NCI-H2107 treated with DMSO at 0.1 percent for 48 hours (cell line): ENCODE results near the gene CCNYL1.
"Not testable (repeated sequence)": the region's sequence is repeated elsewhere in the genome, so short reads cannot be mapped to it uniquely, and the experiment has no call there.

Experiments
- DNase-seq: peaks from one replicate; lab custom pipeline; 2025; ENCODE audit not compliant: unreplicated experiment; lab: John Stamatoyannopoulos, UW

The CCNYL1 gene

GRCh38 chr2:207696911-207697310, 14.5 kb upstream of the CCNYL1 start:
- not testable (repeated sequence) for DNase-seq

- no peak for DNase-seq
These were observed 14.0 kb upstream of the CCNYL1 start for GRCh38 chr2:207697411-207697810.

GRCh38 chr2:207698301-207698700, 13.1 kb upstream of the CCNYL1 start:
- DNase-seq = no peak

DNA sequence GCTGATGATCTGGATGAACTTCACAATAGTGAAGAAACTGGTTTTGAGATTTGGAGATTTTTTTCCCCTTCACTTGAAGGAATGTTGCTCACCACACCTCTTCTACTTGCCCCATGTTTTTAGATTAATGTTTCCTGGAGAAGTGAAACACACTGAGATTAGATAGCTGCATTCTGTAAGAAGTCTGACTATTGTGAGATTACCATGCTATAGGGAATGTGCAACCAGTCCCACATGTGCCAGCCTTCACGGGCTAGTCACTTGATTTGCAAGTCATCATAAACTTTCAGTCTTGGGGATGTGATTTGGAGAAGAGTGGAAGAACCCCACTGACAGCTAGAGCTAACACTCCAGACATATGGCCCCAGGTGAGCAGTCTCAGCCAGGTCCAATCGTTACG, 7.4 kb upstream of the CCNYL1 start:
- DNase-seq = no peak

GRCh38 chr2:207704671-207705070, 6.8 kb upstream of the CCNYL1 start:
- no peak for DNase-seq

DNA sequence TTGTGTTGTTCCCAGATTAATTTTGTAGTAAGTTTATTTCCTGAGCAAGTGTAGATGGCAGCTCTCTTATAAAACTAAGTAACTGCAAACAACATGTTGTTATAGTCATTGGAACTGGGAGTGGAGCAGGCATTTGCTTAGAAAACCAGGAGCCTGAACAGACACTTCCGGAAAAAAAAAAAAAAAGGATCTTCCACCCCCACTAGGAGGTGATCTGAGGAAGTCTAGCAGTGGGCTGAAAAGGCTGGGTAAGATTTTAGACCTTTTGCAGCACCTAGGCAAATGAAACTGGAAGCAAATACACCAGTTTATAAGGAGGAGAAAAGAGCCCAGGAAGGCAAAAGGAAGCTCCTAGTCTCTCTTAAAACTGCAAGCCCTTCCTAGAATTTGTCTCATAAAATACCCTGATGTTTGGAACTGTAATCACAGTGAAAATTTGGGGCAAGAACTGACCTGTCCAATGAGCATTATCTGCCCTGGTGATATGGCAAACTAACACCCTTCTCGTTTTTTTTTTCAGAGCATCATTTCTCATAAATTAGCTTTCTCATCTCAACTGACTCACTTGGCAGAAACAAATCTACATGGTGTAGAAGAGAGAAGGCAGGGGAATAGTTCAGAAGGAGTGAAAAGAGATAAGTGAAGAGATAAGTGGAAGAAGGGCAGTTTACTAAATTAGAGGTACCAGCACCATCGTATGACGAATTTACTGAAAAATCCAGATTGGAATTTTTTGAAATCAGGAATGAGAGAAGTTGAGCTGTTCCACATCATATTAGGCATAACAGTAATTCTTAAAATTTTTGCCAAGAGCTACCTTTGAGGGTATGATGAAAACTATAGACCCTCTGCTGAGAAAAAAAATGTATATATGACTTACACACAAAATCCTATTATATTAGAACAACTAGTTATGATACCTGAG, 4.2 kb upstream of the CCNYL1 start:
- no peak for DNase-seq

DNA sequence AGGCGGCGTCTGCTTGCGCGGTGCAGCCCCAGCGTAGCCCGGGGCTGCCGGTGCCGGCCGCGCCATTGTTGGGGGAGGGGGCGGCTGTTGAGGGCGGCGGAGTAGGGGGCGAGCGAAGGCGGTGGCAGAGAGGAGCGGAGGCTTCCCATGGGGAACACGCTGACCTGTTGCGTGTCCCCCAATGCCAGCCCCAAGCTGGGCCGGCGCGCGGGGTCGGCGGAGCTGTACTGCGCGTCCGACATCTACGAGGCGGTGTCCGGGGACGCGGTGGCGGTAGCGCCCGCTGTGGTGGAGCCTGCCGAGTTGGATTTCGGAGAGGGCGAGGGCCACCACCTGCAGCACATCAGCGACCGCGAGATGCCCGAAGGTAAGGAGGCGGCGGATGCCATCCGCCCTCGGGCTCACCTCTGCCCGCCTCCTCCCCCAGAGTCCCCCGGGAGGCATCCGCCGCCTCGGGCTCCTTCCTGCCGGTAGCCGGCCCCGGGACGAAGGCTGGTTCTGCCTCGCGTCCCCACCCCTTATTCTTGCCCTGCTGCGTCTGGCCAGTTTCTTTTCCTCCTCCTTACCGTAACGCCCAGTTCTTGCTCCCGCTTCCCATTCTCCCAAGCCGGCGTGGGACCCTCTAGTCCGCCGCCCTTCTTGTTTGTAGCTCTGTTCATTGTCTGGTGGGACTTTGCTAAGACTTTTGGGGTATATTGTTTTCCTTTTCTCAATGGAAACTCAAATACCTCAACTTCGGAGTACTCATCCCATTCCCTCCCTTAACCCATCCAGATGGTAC, 500 bp downstream of the CCNYL1 start:
- no peak for DNase-seq

DNA sequence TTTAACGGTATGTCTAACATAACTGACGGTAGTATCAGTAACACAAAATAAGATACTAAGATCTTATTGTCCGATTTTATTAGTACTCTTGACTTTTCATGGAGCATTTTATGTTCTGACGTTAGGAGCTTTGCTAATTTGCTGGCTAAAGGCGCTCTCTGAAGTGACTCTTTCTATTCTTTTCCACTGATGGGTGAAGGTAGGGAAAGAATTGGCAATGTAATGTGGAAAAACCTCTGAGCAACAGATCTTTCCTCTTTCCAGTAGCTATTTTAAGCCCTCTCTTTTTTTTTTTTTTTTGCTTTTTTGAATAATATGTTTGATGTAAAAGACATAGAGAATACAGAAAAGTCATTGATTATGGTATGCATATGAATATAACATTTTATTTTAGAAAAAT, 4.6 kb downstream of the CCNYL1 start:
- no peak for DNase-seq

DNA sequence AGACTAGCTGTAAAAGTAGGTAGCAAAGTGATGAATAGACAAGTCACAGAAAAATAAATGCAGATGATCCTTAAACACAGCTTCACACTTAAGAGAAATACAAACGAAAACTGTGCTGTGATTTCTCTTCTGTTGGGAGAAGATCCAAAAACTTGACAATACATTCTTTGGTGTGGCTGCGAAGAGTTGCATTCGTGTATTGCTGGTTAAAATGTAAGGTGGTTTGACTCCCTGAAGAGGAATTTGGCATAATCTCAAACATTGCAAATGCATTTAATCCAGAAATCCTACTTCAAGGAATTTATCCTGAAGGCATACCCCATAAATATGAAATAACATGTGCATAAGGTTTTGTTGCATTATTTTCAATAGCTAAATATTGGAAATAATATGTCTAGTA, 7.1 kb downstream of the CCNYL1 start:
- no peak for DNase-seq

- no peak for DNase-seq
These were observed 7.6 kb downstream of the CCNYL1 start for GRCh38 chr2:207719008-207719407.

DNA sequence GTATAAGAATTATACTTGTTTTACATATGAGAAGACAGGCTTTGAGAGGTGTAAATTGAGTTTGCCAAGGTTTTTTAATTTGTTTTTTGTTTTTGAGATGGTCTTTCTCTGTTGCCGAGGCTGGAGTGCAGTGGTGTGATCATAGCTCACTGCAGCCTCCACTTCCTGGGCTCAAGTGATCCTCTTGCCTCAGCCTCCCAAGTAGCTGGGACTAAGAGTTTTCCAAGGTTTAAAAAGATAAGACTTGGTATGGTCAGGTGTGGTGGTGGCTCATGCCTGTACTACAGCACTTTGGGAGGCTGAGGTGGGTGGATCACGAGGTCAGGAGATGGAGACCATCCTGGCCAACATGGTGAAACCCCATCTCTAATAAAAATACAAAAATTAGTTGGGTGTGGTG, 8.2 kb downstream of the CCNYL1 start:
- DNase-seq = not testable (repeated sequence)

DNA sequence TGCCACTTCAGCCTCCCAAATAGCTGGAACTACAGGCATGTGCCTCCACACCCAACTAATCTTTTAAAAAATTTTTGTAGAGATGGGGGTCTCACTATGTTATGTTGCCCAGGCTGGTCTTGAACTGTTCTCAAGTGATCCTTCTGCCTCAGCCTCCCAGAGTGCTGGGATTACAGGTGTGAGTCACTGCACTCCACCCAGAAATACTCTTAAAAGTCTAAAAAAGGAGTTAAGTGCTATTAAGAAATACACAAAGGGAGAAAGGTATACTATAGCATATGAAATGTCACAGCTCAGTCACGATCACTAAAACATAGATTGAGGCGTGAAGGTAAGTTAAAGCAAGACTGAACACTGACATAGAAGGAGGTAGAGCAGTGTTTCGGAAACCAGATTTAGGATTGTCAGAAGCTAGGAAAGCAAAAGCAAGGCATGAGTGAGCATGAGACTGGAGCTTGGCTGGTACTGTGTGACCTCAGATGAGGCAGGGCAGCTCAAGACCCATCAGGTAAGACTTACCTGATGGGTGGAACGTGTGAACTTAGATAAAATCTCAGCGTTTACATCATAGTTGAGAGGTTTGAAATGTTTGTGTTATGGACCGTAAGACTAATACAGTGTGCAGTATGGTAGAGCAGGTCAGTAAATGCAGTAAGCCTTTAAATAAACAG, 9.2 kb downstream of the CCNYL1 start:
- no peak for DNase-seq

DNA sequence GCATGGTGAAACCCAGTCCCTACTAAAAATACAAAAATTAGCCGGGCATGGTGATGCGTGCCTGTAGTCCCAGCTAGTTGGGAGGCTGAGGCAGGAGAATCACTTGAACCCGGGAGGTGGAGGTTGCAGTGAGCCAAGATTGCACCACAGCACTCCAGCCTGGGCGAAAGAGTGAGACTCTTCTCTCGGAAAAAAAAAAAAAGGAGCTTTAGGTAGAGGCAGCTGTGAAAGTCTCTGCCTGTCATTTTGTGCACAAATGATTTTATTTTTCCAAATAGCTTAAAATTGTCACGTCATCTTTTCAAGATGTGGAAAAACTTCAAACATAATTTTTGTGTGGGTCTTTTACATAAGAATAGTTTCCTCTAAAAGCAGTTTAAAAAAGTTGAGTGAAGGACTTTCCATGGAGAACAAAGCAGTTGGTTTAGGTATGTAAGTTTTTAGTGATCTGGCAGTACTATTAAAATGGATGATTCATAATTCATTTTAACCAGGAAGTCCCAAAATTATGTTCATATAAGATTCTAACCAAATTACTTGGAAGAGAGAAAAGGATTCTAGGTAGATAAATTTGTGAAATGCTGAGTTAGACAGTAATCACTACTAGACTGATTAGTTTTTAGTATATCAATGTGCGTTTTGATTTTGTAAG, 11.5 kb downstream of the CCNYL1 start:
- DNase-seq = no peak

DNA sequence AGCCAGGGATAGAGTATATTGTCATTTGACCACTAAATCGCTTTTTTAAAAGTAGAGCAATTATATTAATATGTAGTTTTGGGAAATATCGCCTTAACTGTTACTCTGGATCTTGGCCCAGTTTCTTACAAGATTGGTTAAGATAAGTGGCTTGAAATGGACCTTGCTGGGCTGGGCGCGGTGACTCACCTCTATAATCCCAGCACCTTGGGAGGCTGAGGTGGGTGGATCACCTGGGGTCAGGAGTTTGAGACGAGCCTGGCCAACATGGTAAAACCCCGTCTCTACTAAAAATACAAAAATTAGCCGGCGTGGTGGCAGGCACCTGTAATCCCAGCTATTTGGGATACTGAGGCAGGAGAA, 12.0 kb downstream of the CCNYL1 start:
- not testable (repeated sequence) for DNase-seq

DNA sequence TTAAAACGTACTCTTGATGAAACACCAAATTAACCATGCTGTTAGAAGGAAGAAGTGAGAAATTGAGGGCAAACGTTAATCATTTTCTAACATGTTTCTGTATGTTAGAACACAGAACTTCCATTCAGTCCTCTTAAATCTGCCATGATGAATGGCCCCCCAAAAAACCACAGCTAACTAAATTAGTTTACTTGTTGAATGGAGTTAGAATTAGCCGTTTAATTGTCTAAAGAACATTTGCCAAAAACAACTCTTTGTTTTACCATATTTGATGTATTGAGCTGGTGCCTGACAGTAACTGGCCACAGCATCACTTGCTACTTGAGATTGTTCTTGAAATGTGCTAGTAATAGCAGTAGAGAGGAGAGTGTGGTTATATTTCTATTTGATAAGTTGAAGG, 12.7 kb downstream of the CCNYL1 start:
- DNase-seq = no peak

- DNase-seq = peak; percentile 24
These were observed 14.6 kb downstream of the CCNYL1 start for GRCh38 chr2:207725873-207726578.

DNA sequence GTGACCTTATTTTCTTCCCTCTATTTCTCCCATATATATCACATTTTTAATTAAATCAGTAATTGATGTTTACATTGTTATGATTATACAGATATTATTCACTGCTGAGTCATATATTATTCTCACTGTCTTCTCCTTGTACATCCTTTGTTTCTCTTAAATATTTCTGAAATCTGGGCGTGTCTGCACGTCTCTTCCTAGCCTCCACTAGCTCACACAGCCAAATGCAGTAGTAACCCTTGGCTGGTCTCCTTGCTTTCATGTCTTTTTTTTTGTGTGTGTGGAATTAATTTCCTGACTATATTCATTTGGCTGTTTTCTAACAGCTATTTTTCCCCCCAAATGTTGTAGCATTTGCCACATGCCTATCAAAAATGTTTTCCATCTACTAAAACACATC, 15.8 kb downstream of the CCNYL1 start:
- DNase-seq = no peak

DNA sequence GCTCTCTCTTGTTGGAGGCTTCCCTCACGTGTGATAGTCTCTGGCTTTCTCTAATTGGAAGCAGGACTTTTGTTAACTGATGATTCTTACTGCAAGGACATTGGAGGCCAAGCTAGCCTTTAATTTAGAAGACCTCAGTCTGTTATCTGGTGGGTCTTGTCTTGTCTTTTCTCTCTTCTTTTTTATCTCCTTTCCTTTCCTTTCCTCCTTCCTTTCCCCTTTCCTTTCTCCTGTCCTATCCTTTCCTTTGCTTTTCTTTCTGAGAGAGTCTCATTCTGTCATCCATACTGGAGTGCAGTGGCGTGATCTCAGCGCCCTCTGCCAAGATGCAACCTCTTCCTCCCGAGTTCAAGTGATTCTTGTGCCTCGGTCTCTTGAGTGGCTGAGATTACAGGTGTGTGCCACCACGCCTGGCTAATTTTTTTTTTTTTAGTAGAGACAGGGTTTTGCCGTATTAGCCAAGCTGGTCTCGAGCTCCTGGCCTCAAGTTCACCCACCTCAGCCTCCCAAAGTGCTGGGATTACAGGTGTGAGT, 18.1 kb downstream of the CCNYL1 start:
- no peak for DNase-seq

DNA sequence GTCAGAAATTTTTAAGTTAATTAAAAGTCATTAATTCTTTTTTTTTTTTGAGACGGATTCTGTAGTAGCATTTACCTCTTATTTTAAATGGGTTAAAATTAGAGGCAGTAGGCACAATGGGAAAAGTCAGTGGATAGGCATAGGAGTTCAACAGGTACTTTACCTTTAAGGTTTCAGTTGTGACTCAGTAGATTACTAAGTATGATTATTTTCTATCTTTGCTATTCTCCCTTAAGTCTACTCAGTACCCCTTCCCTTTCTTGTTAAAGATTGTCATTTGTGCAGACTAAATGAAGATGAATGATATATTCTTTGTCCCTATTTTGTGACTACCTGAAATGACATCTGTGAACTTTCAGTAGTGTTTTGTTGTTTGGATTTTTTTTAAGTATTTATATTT, 19.7 kb downstream of the CCNYL1 start:
- no peak for DNase-seq

DNA sequence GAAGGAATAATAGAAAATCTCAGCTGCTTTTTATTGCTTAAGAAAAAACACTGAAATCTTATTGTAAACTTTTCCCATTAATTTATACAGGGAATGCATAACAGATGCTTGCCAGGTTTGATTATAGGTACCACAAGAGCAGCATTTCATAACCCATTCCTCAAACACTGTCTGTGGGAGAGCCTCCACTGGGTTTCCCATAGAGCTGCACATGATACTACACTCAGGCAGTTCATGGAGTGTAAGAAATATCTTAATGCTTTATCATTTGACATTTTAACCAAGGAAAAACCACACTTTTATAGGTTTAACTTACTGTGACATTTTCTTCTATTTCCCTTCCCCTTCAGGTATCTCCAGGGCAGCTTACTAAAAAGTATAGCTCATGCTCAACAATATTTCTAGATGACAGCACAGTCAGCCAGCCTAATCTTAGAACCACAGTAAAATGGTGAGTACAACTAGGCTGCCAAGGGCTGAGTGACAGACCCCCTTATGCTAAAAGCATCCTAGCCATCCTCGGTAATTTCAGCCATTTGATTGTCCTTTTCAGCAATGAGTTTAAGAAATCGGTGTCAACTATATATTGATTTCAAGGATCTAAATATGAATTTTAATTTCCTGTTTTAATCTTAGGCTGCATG, 22.3 kb downstream of the CCNYL1 start:
- no peak for DNase-seq
